ENCODE results near the gene DOCK9. TPM values are rescaled to one million over a fixed set of nuclear protein-coding genes. Genes with fewer than 3 reads are reported as not detected.

The DOCK9 gene
- polyA plus RNA-seq, 1 donor (not counting 4 experiments of a cell fraction or from before 2014, with no cell fraction given): 110 TPM

DNA sequence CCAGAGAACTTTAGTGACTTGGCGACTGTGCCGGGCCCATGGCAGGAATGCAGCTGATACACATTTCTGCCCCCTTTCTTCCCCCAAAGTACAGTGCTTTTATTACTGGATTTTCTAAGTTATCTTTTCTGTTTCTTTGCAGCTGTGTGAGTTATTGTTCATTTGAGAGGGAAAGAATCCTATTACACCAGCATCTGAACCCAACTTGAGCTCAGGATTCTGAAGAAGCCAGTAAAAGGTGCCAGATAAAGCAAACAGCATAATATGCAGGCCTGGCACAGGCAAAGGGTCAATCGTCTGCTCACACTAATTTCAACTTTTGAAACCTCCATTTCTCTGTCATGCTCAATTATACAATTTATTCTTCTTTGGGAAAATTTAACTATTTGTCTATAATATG lies 93.9 kb downstream of the DOCK9 start:
- Histone ChIP-seq H3K27ac (ENCODE audit: control insufficient read depth, insufficient read depth, low read length) (no peak overlapping the region), H3K4me1 (ENCODE audit: control insufficient read depth, extremely low read depth, insufficient read depth, low read length) (peaks cover 2% of the 10 kb centered on the region), H3K9me3 (ENCODE audit: control insufficient read depth, low read depth, low read length) (no peaks in the 10 kb centered on the region), H3K36me3 (ENCODE audit: control insufficient read depth in 2 of 2, extremely low read depth in 1 of 2, insufficient read depth in 2 of 2, low read length in 2 of 2) (peaks cover 47 to 57% of the 10 kb centered on the region in 2 experiments), H3K9me1 (ENCODE audit: control insufficient read depth, extremely low read depth, insufficient read depth, low read length) (no peaks in the 10 kb centered on the region), H3K4me3 (ENCODE audit: control insufficient read depth in 2 of 3, extremely low read depth in 1 of 3, insufficient read depth in 2 of 3, low read depth in 1 of 3, low read length in 3 of 3) (no peak overlapping the region), H3K9ac (ENCODE audit: control insufficient read depth, extremely low read depth, insufficient read depth, low read length) (no peak overlapping the region), H2AFZ (ENCODE audit: control insufficient read depth, low read length) (no peak overlapping the region), H3K79me2 (ENCODE audit: control insufficient read depth, insufficient read depth, low read length) (no peaks in the 10 kb centered on the region), H3K27me3 (ENCODE audit: control insufficient read depth, extremely low read depth, insufficient read depth, low read length) (no peaks in the 10 kb centered on the region), H3K4me2 (ENCODE audit: control insufficient read depth, extremely low read depth, insufficient read depth, low read depth, low read length) (no peak overlapping the region), H4K20me1 (ENCODE audit: control insufficient read depth, extremely low read depth, insufficient read depth, low read length) (no peaks in the 10 kb centered on the region)
- dilution Hi-C loops (cut with MboI; ENCODE audit: extremely low pct_ligation_motif_present, low sequenced_read_pairs): no loop called here
- TF ChIP-seq CTCF (optimal IDR thresholded peaks at IDR 0.05 in 1 of 3, IDR thresholded peaks at IDR 0.05 in 1 of 3, conservative IDR thresholded peaks at IDR 0.05 in 1 of 3; ENCODE audit: extremely low read depth in 1 of 3, insufficient read depth in 2 of 3, low read length in 3 of 3) (no peak), EZH2 (IDR thresholded peaks at IDR 0.05; ENCODE audit: low read length) (no peak)
- FAIRE-seq (no peak), DNase-seq (ENCODE audit: low read depth, low spot score) (no peak)

DNA sequence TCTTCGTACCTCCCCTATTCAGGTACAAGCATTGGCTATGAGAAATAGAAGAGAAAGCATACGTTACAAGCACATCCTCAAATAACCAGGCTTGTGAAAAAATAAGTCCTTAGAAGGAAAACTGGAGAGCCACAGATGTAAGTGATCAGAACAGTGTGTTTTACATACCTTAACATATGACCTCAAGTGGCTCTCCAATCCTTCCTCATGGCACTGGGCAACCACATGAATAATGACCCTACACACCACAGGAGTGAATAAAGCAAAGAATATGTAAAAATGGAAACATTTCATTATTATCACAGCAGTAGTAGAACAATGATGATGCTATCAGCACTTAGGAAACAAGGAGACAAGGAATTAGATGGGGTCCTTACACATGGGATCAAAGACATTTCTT lies 96.5 kb downstream of the DOCK9 start:
- H3K9ac ChIP-seq (ENCODE audit: control insufficient read depth, extremely low read depth, insufficient read depth, low read length): no peak overlapping the region
- no peak overlapping the region for H3K4me3 ChIP-seq (ENCODE audit: control insufficient read depth in 2 of 3, extremely low read depth in 1 of 3, insufficient read depth in 2 of 3, low read depth in 1 of 3, low read length in 3 of 3)
- H3K9me3 ChIP-seq (ENCODE audit: control insufficient read depth, low read depth, low read length): no peaks in the 10 kb centered on the region
- TF ChIP-seq CTCF (optimal IDR thresholded peaks at IDR 0.05 in 1 of 3, IDR thresholded peaks at IDR 0.05 in 1 of 3, conservative IDR thresholded peaks at IDR 0.05 in 1 of 3; ENCODE audit: extremely low read depth in 1 of 3, insufficient read depth in 2 of 3, low read length in 3 of 3): no peak
- TF ChIP-seq EZH2 (IDR thresholded peaks at IDR 0.05; ENCODE audit: low read length): no peak
- H3K4me1 ChIP-seq (ENCODE audit: control insufficient read depth, extremely low read depth, insufficient read depth, low read length): no peaks in the 10 kb centered on the region
- FAIRE-seq (no peak), DNase-seq (ENCODE audit: low read depth, low spot score) (no peak)
- dilution Hi-C loops (cut with MboI; ENCODE audit: extremely low pct_ligation_motif_present, low sequenced_read_pairs): no loop called here
- H3K36me3 ChIP-seq (ENCODE audit: control insufficient read depth in 2 of 2, extremely low read depth in 1 of 2, insufficient read depth in 2 of 2, low read length in 2 of 2): peaks cover 54 to 56% of the 10 kb centered on the region in 2 experiments
- no peak overlapping the region for H2AFZ ChIP-seq (ENCODE audit: control insufficient read depth, low read length)
- no peaks in the 10 kb centered on the region for H3K27me3 ChIP-seq (ENCODE audit: control insufficient read depth, extremely low read depth, insufficient read depth, low read length)
- H3K79me2 ChIP-seq (ENCODE audit: control insufficient read depth, insufficient read depth, low read length): no peaks in the 10 kb centered on the region
- no peaks in the 10 kb centered on the region for H4K20me1 ChIP-seq (ENCODE audit: control insufficient read depth, extremely low read depth, insufficient read depth, low read length)
- no peaks in the 10 kb centered on the region for H3K9me1 ChIP-seq (ENCODE audit: control insufficient read depth, extremely low read depth, insufficient read depth, low read length)
- H3K27ac ChIP-seq (ENCODE audit: control insufficient read depth, insufficient read depth, low read length): no peak overlapping the region
- no peak overlapping the region for H3K4me2 ChIP-seq (ENCODE audit: control insufficient read depth, extremely low read depth, insufficient read depth, low read depth, low read length)

Measured in keratinocyte (primary cell).